GM23338 (cell line): ENCODE measurements around the gene CTBP2. TPM values are rescaled to one million over a fixed set of nuclear protein-coding genes. Genes with fewer than 3 reads are reported as not detected.

Experiments used
- ATAC-seq: fragments of 200-7000 bp; cut with Tn5 transposase; 3 replicates; pipeline ENCODE4 v1.9.1; 2020
- DNase-seq: peaks from one replicate; pipeline ENCODE4 v3.0.0-alpha.2; 2015; ENCODE audit warnings: low spot score
- H2AFZ ChIP-seq: fragments of 200-600 bp; sonication (generic); 2 replicates; pipeline ENCODE4 v1.8.0; 2016; ENCODE audit warnings: antibody characterized with exemption, mild to moderate bottlenecking, moderate library complexity
- H3F3A ChIP-seq: fragments of 200-600 bp; sonication (generic); replicated peaks from 2 replicates; pipeline ENCODE4 v1.8.0; 2017; ENCODE audit warnings: antibody characterized with exemption, mixed run types, low read depth
- H3K27ac ChIP-seq: fragments of 200-600 bp; sonication (generic); 2 replicates; pipeline ENCODE4 v1.6.1; 2016; ENCODE audit warnings: low read depth
- H3K27me3 ChIP-seq: fragments of 200-600 bp; sonication (generic); 2 replicates; pipeline ENCODE4 v1.8.0; 2016; ENCODE audit warnings: mild to moderate bottlenecking, mixed run types, moderate library complexity; ENCODE audit not compliant: insufficient read depth
- H3K36me3 ChIP-seq: fragments of 200-600 bp; sonication (generic); 2 replicates; pipeline ENCODE4 v1.8.0; 2016; ENCODE audit warnings: mild to moderate bottlenecking; ENCODE audit not compliant: insufficient read depth
- H3K4me1 ChIP-seq: fragments of 200-600 bp; sonication (generic); 2 replicates; pipeline ENCODE4 v1.8.0; 2016; ENCODE audit warnings: mild to moderate bottlenecking, moderate library complexity; ENCODE audit not compliant: insufficient read depth
- H3K4me2 ChIP-seq: fragments of 200-600 bp; sonication (generic); 2 replicates; pipeline ENCODE4 v1.7.1; 2017; ENCODE audit warnings: mixed run types
- H3K4me3 ChIP-seq: fragments of 200-600 bp; sonication (generic); 2 replicates; pipeline ENCODE4 v1.6.1; 2016; ENCODE audit warnings: mixed run types
- H3K79me2 ChIP-seq: fragments of 200-600 bp; sonication (generic); replicated peaks from 2 replicates; pipeline ENCODE4 v1.8.0; 2017; ENCODE audit warnings: mild to moderate bottlenecking; ENCODE audit not compliant: insufficient read depth
- H3K9me2 ChIP-seq: fragments of 200-600 bp; sonication (generic); 2 replicates; pipeline ENCODE4 v1.8.0; 2017; ENCODE audit not compliant: insufficient read depth
- H4K20me1 ChIP-seq: fragments of 200-600 bp; sonication (generic); replicated peaks from 2 replicates; pipeline ENCODE4 v1.8.0; 2017; ENCODE audit warnings: mild to moderate bottlenecking; ENCODE audit not compliant: insufficient read depth
- H3K27ac Mint-ChIP-seq: 2 replicates; pipeline ENCODE4 v1.8.0; 2020; ENCODE audit warnings: inconsistent platforms, mild to moderate bottlenecking, moderate library complexity, mixed read lengths
- H3K27me3 Mint-ChIP-seq: 3 replicates; pipeline ENCODE4 v1.8.0; 2022; ENCODE audit warnings: low read depth, mild to moderate bottlenecking, moderate library complexity, mixed read lengths, inconsistent platforms; ENCODE audit not compliant: insufficient read depth, poor library complexity
- H3K36me3 Mint-ChIP-seq: 3 replicates; pipeline ENCODE4 v1.8.0; 2021; ENCODE audit warnings: low read depth, mild to moderate bottlenecking, inconsistent platforms, moderate library complexity, mixed read lengths
- H3K4me1 Mint-ChIP-seq: 3 replicates; pipeline ENCODE4 v1.8.0; 2020; ENCODE audit warnings: mild to moderate bottlenecking, inconsistent platforms, mixed read lengths
- H3K4me3 Mint-ChIP-seq: 3 replicates; pipeline ENCODE4 v1.8.0; 2021; ENCODE audit warnings: moderate library complexity, mild to moderate bottlenecking, inconsistent platforms, mixed read lengths
- H3K9me3 Mint-ChIP-seq: 3 replicates; pipeline ENCODE4 v1.8.0; 2020; ENCODE audit warnings: moderate library complexity, mild to moderate bottlenecking, inconsistent platforms, mixed read lengths
- CTCF ChIP-seq, 2 experiments: fragments of 200-600 bp in 1 of 2; sonication (generic) in 1 of 2; conservative IDR thresholded peaks; 2 replicates each; pipeline versions ENCODE4 v1.5.1 to v1.6.1; 2016 to 2017; ENCODE audit warnings: antibody characterized with exemption in 2 of 2, low read depth in 2 of 2, mild to moderate bottlenecking in 2 of 2, moderate library complexity in 1 of 2
- EZH2 ChIP-seq: fragments of 200-600 bp; sonication (generic); IDR thresholded peaks from one replicate; pipeline ENCODE4 v1.8.0; 2017; ENCODE audit warnings: antibody characterized with exemption, mild to moderate bottlenecking, low read depth; ENCODE audit not compliant: unreplicated experiment
- NANOG ChIP-seq: IDR thresholded peaks from 2 replicates; pipeline ENCODE4 v1.6.1; 2016; ENCODE audit warnings: antibody characterized with exemption, borderline replicate concordance
- polyA plus RNA-seq: library from polyadenylated mRNA; unstranded; fragments of >200 nt; fragmentation: Nextera tagmentation; extraction: Ambion mirVana; gene quantifications from 2 replicates; pipeline ENCODE4 v1.2.1, GENCODE V29; 2016
- total RNA-seq: library from RNA; depleted of rRNA; stranded (reverse); fragments of >200 nt; shearing (Covaris generic); gene quantifications from 2 replicates; pipeline ENCODE4 v1.2.3, GENCODE V29; 2014

Gene CTBP2
- total and polyA plus RNA-seq, 2 experiments from 2014 or later = 133 to 265 TPM

GRCh38 chr10:125041856-125042506 is 118.4 kb downstream of the CTBP2 start:
- peaks cover 11% of the 10 kb centered on the region for H3F3A ChIP-seq
- H2AFZ ChIP-seq = no peak overlapping the region
- H3K36me3 Mint-ChIP-seq = peaks cover 63% of the 10 kb centered on the region
- peak overlapping the region; percentile 61 for H3K4me2 ChIP-seq
- DNase-seq = peak; percentile 43
- H3K4me3 ChIP-seq = no peak overlapping the region; the same call in 1 of the 2 replicates
- peak overlapping the region; percentile 87 for H3K27ac ChIP-seq
- H4K20me1 ChIP-seq = peaks cover 83% of the 10 kb centered on the region
- peaks cover 95% of the 10 kb centered on the region for H3K4me1 ChIP-seq
- no peaks in the 10 kb centered on the region for H3K36me3 ChIP-seq
- peak; percentile 12 for ATAC-seq
- TF ChIP-seq EZH2 = no peak
- peaks cover 100% of the 10 kb centered on the region for H3K79me2 ChIP-seq
- peaks cover 96% of the 10 kb centered on the region for H3K4me1 Mint-ChIP-seq
- peak overlapping the region; percentile 45 for H3K27ac Mint-ChIP-seq
- H3K27me3 ChIP-seq = no peaks in the 10 kb centered on the region
- H3K9me3 Mint-ChIP-seq = no peaks in the 10 kb centered on the region
- H3K9me2 ChIP-seq = no peaks in the 10 kb centered on the region
- H3K27me3 Mint-ChIP-seq = peaks cover 28% of the 10 kb centered on the region
- H3K4me3 Mint-ChIP-seq = peak overlapping the region; percentile 44; the same call in 2 of the 3 replicates

- H3K4me1 Mint-ChIP-seq = peaks cover 97% of the 10 kb centered on the region
- H3K4me2 ChIP-seq = peak overlapping the region; percentile 49; the same call in 1 of the 2 replicates
These were observed 121.0 kb downstream of the CTBP2 start for GRCh38 chr10:125039354-125039769.

GRCh38 chr10:125038637-125039036 is 121.7 kb downstream of the CTBP2 start:
- peaks cover 4% of the 10 kb centered on the region for H3F3A ChIP-seq
- H3K27me3 ChIP-seq = no peaks in the 10 kb centered on the region
- peaks cover 100% of the 10 kb centered on the region for H3K79me2 ChIP-seq
- no peak overlapping the region for H2AFZ ChIP-seq
- ATAC-seq = peak; percentile 73
- H3K27me3 Mint-ChIP-seq = peaks cover 44% of the 10 kb centered on the region
- peak; percentile 67 for DNase-seq
- H3K4me3 ChIP-seq = no peak overlapping the region
- H3K9me2 ChIP-seq = no peaks in the 10 kb centered on the region
- H3K9me3 Mint-ChIP-seq = no peaks in the 10 kb centered on the region
- H3K27ac ChIP-seq = peak overlapping the region; percentile 82
- H4K20me1 ChIP-seq = peaks cover 77% of the 10 kb centered on the region
- H3K4me3 Mint-ChIP-seq = no peak overlapping the region
- peaks cover 80% of the 10 kb centered on the region for H3K36me3 Mint-ChIP-seq
- H3K27ac Mint-ChIP-seq = peak overlapping the region; percentile 84
- no peaks in the 10 kb centered on the region for H3K36me3 ChIP-seq
- peaks cover 95% of the 10 kb centered on the region for H3K4me1 Mint-ChIP-seq
- TF ChIP-seq CTCF (conservative IDR thresholded peaks at IDR 0.05; ENCODE audit: low read depth in 2 of 2) = peak; percentile 24 to 64; a peak in 3 of 4 replicates
- TF ChIP-seq EZH2 = no peak
- peak overlapping the region; percentile 49; the same call in 1 of the 2 replicates for H3K4me2 ChIP-seq
- peaks cover 81% of the 10 kb centered on the region for H3K4me1 ChIP-seq

More at GRCh38 chr10:125039354-125039769, 121.0 kb downstream of the CTBP2 start:
- no peaks in the 10 kb centered on the region for H3K27me3 ChIP-seq
- peaks cover 4% of the 10 kb centered on the region for H3F3A ChIP-seq
- H3K27ac Mint-ChIP-seq = peak overlapping the region; percentile 84
- no peaks in the 10 kb centered on the region for H3K9me3 Mint-ChIP-seq
- no peaks in the 10 kb centered on the region for H3K36me3 ChIP-seq
- H4K20me1 ChIP-seq = peaks cover 77% of the 10 kb centered on the region
- H3K79me2 ChIP-seq = peaks cover 100% of the 10 kb centered on the region
- H3K27ac ChIP-seq = peak overlapping the region; percentile 82
- no peak overlapping the region; the same call in 2 of the 3 replicates for H3K4me3 Mint-ChIP-seq
- no peak overlapping the region for H3K4me3 ChIP-seq
- H3K9me2 ChIP-seq = no peaks in the 10 kb centered on the region
- peaks cover 81% of the 10 kb centered on the region for H3K36me3 Mint-ChIP-seq
- peaks cover 40% of the 10 kb centered on the region for H3K27me3 Mint-ChIP-seq
- H3K4me1 ChIP-seq = peaks cover 87% of the 10 kb centered on the region
- ATAC-seq (no peak; the same call in 2 of the 3 replicates), DNase-seq (no peak)
- H2AFZ ChIP-seq = no peak overlapping the region
- TF ChIP-seq NANOG = no peak
